C4-2B (cell line): Measurements from ENCODE around the gene NKIRAS2.
"Not testable (repeated sequence)": the region's sequence is repeated elsewhere in the genome, so short reads cannot be mapped to it uniquely, and the experiment has no call there.

ENCODE experiments used
- ZFX ChIP-seq: fragments of 450-650 bp; IDR thresholded peaks from 2 replicates; pipeline ENCODE4 v1.6.1; 2017
- TF ChIP-seq, protein P1 (sequence below): fragments of 450-650 bp; conservative IDR thresholded peaks from 2 replicates; pipeline ENCODE4 v1.5.1; 2017; ENCODE audit warnings: mild to moderate bottlenecking

DNA sequence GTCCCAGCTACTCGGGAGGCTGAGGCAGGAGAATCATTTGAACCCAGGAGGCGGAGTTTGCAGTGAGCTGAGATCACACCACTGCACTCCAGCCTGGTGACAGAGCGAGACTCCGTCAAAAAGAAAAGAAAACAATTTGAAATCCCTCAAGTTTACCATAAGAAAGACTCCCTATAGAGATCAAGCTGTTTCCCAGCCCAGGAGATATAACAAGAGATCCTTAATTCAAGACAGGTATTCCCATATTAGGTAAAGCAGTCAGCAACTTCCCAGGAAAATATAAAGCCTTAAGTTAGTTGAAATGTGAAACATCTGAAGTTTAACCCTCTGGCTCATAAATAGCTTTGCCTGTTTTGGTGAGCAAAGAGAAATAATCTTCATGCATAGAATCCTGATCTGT, 7.5 kb upstream of the NKIRAS2 start:
- TF ChIP-seq, protein P1, sequence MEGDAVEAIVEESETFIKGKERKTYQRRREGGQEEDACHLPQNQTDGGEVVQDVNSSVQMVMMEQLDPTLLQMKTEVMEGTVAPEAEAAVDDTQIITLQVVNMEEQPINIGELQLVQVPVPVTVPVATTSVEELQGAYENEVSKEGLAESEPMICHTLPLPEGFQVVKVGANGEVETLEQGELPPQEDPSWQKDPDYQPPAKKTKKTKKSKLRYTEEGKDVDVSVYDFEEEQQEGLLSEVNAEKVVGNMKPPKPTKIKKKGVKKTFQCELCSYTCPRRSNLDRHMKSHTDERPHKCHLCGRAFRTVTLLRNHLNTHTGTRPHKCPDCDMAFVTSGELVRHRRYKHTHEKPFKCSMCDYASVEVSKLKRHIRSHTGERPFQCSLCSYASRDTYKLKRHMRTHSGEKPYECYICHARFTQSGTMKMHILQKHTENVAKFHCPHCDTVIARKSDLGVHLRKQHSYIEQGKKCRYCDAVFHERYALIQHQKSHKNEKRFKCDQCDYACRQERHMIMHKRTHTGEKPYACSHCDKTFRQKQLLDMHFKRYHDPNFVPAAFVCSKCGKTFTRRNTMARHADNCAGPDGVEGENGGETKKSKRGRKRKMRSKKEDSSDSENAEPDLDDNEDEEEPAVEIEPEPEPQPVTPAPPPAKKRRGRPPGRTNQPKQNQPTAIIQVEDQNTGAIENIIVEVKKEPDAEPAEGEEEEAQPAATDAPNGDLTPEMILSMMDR = not testable (repeated sequence)
- not testable (repeated sequence) for TF ChIP-seq ZFX
